ENCODE measurements around the gene CT83. TPM values are rescaled to one million over a fixed set of nuclear protein-coding genes. Genes with fewer than 3 reads are reported as not detected.

Gene CT83
- total RNA-seq, 4 donors from 2014 or later = not detected

DNA sequence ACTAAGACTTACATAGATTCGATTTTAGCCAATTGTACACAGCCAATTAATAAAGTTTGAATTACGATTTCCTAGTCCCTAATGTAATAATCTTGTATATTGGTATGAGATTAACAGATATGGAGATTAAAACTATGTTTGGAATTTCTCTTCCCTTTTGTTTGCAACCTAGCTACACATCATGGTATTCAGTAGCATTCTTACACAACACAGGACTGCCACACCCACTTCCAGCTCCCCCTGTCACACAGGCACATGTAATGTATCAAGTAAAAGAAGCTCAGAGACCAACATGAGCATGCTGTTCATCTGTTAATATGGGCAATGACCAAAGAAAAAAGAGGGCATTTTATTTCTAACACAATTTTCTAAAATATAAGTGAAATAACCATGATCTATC, 13.6 kb downstream of the CT83 start:
- TF ChIP-seq, protein P1, sequence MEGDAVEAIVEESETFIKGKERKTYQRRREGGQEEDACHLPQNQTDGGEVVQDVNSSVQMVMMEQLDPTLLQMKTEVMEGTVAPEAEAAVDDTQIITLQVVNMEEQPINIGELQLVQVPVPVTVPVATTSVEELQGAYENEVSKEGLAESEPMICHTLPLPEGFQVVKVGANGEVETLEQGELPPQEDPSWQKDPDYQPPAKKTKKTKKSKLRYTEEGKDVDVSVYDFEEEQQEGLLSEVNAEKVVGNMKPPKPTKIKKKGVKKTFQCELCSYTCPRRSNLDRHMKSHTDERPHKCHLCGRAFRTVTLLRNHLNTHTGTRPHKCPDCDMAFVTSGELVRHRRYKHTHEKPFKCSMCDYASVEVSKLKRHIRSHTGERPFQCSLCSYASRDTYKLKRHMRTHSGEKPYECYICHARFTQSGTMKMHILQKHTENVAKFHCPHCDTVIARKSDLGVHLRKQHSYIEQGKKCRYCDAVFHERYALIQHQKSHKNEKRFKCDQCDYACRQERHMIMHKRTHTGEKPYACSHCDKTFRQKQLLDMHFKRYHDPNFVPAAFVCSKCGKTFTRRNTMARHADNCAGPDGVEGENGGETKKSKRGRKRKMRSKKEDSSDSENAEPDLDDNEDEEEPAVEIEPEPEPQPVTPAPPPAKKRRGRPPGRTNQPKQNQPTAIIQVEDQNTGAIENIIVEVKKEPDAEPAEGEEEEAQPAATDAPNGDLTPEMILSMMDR (IDR thresholded peaks at IDR 0.05) = no peak
- no peak for TF ChIP-seq POLR2A (IDR thresholded peaks at IDR 0.05)
- Histone ChIP-seq H3K9me3 (no peaks in the 10 kb centered on the region), H3K4me3 (no peak overlapping the region), H3K36me3 (no peaks in the 10 kb centered on the region), H3K27me3 (no peaks in the 10 kb centered on the region), H3K4me1 (no peaks in the 10 kb centered on the region), H3K27ac (no peak overlapping the region)
- intact Hi-C loops (cut with DNase I; ENCODE audit: low total_unique reads) = no loop called here
- DNase-seq = no peak

DNA sequence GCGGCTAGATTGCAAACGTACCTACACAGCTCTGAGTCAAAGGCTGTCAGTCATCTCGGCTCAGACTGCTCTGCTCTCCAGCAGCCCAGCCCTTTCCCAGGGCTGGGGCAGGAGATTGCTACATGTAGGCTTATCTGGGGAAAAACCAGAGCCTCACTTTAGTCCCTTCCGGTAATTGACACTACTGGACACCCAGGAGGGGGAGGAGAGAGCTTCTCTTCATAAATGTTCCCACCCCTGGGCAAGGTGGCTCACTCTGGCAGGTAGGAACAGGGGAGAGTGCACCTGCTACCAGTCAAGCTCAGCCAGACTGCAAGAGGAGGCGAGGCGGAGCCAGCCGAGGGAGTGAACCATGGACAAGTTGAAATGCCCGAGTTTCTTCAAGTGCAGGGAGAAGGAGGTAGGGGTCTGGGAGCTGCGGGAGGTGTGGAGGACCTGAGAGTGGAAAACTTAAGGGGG, 26.4 kb downstream of the CT83 start, which contains the start of gene SLC6A14:
Gene SLC6A14 (plus strand): TSS at position 249 of the 459 bp plus-strand sequence. CDS start 104 bp downstream, at position 353.
- H3K36me3 ChIP-seq = no peaks in the 10 kb centered on the region
- no peaks in the 10 kb centered on the region for H3K9me3 ChIP-seq
- H3K4me1 ChIP-seq = no peaks in the 10 kb centered on the region
- no peak for TF ChIP-seq POLR2A (IDR thresholded peaks at IDR 0.05)
- TF ChIP-seq, protein P1 (IDR thresholded peaks at IDR 0.05) = no peak
- intact Hi-C loops (cut with DNase I; ENCODE audit: low total_unique reads) = no loop called here
- no peak for DNase-seq
- H3K27ac ChIP-seq = no peak within 1 kb of the TSS
- H3K27me3 ChIP-seq = no peaks in the 10 kb centered on the region
- H3K4me3 ChIP-seq = no peak within 1 kb of the TSS

DNA sequence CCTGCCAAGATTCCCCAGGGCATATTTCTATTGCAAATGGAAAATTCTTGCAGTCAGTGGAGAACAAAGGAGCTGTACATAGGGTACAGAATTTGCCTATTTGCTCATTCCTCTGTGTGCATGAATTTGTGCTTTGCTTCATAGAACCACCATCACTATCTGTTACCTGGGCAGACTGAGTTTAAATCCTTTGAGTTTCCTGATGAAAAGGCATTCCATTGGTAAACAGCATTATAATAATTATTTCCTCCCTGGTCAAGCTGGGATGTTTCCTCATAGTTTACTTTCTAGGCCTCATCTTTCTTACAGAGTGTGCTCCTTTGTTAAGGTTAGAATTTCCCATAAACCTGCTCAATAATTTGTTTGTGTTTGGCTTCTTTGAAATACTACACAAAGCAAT, 27.2 kb downstream of the CT83 start:
- no peak for TF ChIP-seq POLR2A (IDR thresholded peaks at IDR 0.05)
- TF ChIP-seq, protein P1 (IDR thresholded peaks at IDR 0.05) = no peak
- no peak overlapping the region for H3K27ac ChIP-seq
- no peak for DNase-seq
- H3K27me3 ChIP-seq = no peaks in the 10 kb centered on the region
- no peaks in the 10 kb centered on the region for H3K36me3 ChIP-seq
- H3K4me1 ChIP-seq = no peaks in the 10 kb centered on the region
- intact Hi-C loops (cut with DNase I; ENCODE audit: low total_unique reads) = no loop called here
- no peak overlapping the region for H3K4me3 ChIP-seq
- no peaks in the 10 kb centered on the region for H3K9me3 ChIP-seq

DNA sequence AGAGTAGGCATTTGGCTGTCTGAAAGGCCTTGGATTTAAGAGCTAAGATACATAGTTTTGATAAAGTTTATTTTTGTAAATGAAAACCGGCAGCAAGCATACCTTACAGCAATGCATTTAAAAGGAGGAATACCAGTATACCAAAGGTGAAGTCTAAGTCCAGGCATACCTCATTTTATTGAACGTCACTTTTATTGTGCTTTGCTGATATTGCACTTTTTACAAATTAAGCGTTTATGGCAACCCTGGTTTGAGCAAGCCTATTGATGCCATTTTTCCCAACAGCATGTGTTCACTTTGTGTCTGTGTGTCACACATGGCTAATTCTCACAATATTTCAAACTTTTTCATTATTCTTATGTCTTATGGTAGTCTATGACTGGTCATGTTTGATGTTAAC, 34.8 kb downstream of the CT83 start:
- H3K36me3 ChIP-seq = no peaks in the 10 kb centered on the region
- no peak for DNase-seq
- H3K4me1 ChIP-seq = no peaks in the 10 kb centered on the region
- TF ChIP-seq, protein P1 (IDR thresholded peaks at IDR 0.05) = no peak
- no peak for TF ChIP-seq POLR2A (IDR thresholded peaks at IDR 0.05)
- intact Hi-C loops (cut with DNase I; ENCODE audit: low total_unique reads) = no loop called here
- no peaks in the 10 kb centered on the region for H3K9me3 ChIP-seq
- H3K27ac ChIP-seq = no peak overlapping the region
- H3K4me3 ChIP-seq = no peak overlapping the region
- H3K27me3 ChIP-seq = no peaks in the 10 kb centered on the region

DNA sequence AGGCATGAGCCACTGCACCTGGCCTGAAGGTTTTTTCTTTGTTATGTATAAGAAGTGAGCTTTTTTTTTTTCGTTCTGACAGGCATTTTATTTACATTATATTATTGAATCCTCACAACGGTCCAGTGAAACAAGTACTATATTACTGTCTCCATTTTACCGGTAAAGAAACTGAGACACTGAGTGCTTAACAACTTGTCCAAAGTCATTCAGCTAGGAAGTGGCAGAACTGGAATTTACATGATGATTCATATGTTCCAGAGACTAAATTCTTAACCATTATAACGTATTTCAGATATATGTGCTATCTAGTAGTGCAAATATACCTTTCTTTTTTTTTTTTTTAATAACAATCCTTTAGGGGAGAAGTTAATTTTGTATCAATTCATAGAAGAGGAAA, 44.8 kb downstream of the CT83 start:
- TF ChIP-seq, protein P1 (IDR thresholded peaks at IDR 0.05) = no peak
- TF ChIP-seq POLR2A (IDR thresholded peaks at IDR 0.05) = no peak
- DNase-seq = no peak
- H3K27ac ChIP-seq = no peak overlapping the region
- no peaks in the 10 kb centered on the region for H3K27me3 ChIP-seq
- no peak overlapping the region for H3K4me3 ChIP-seq
- no peaks in the 10 kb centered on the region for H3K9me3 ChIP-seq
- H3K4me1 ChIP-seq = no peaks in the 10 kb centered on the region
- H3K36me3 ChIP-seq = no peaks in the 10 kb centered on the region
- intact Hi-C loops (cut with DNase I; ENCODE audit: low total_unique reads) = no loop called here

All from uterus (tissue), 4 donors.